ENCODE measurements around the gene NDUFAF7.

DNA sequence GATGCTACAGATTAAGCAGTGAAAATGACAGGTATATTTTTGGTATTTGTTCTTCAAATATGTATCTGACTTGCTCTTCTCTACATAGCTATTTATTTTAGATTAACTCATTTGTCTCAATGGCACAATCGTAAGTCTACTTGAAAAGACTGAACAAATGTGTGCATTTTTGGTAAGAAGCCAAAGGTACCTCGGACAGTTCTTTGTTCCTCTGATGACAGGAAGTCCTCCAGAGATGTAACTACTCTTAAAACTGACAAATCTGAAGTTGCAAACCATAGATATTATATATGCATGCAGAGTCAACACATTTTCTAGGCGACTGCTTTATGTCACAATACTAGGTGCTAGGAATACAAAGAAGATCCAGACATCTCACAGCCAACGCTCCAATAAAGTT lies 36.7 kb downstream of the NDUFAF7 start:
- TF ChIP-seq EZH2 (IDR thresholded peaks at IDR 0.05; ENCODE audit: insufficient read depth, low read length), result no peak
- TF ChIP-seq, protein P1, sequence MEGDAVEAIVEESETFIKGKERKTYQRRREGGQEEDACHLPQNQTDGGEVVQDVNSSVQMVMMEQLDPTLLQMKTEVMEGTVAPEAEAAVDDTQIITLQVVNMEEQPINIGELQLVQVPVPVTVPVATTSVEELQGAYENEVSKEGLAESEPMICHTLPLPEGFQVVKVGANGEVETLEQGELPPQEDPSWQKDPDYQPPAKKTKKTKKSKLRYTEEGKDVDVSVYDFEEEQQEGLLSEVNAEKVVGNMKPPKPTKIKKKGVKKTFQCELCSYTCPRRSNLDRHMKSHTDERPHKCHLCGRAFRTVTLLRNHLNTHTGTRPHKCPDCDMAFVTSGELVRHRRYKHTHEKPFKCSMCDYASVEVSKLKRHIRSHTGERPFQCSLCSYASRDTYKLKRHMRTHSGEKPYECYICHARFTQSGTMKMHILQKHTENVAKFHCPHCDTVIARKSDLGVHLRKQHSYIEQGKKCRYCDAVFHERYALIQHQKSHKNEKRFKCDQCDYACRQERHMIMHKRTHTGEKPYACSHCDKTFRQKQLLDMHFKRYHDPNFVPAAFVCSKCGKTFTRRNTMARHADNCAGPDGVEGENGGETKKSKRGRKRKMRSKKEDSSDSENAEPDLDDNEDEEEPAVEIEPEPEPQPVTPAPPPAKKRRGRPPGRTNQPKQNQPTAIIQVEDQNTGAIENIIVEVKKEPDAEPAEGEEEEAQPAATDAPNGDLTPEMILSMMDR (IDR thresholded peaks at IDR 0.05; ENCODE audit: insufficient read depth, low read depth, low read length), result no peak

All from astrocyte (in vitro differentiated cells and primary cell).